Activated naive CD8-positive, alpha-beta T cell treated with anti-CD3 and anti-CD28 coated beads for 36 hours (primary cell): Measurements from ENCODE around the gene R3HDM4. TPM values are rescaled to one million over a fixed set of nuclear protein-coding genes. Genes with fewer than 3 reads are reported as not detected.

Experiments
- DNase-seq: peaks from one replicate; pipeline ENCODE4 v3.0.0; 2021
- H3K27ac Mint-ChIP-seq: one replicate; pipeline ENCODE4 v1.8.0; 2022; ENCODE audit warnings: mild to moderate bottlenecking, moderate library complexity, mixed read lengths
- H3K27me3 Mint-ChIP-seq: one replicate; pipeline ENCODE4 v1.8.0; 2022; ENCODE audit warnings: mild to moderate bottlenecking, mixed read lengths
- H3K36me3 Mint-ChIP-seq: one replicate; pipeline ENCODE4 v1.8.0; 2021; ENCODE audit warnings: mild to moderate bottlenecking, mixed read lengths
- H3K4me1 Mint-ChIP-seq: one replicate; pipeline ENCODE4 v1.8.0; 2021; ENCODE audit warnings: mixed read lengths
- H3K4me3 Mint-ChIP-seq: one replicate; pipeline ENCODE4 v1.8.0; 2022; ENCODE audit warnings: mild to moderate bottlenecking, moderate library complexity, mixed read lengths
- H3K9me3 Mint-ChIP-seq: one replicate; pipeline ENCODE4 v1.8.0; 2022; ENCODE audit warnings: mixed read lengths
- total RNA-seq, 2 experiments: library from RNA; stranded (reverse); gene quantifications; one replicate each; pipeline ENCODE4 v1.2.3, GENCODE V29; 2021

R3HDM4 gene
- total RNA-seq, 2 experiments from 2014 or later: 50.5 to 51.7 TPM

- Mint-ChIP-seq H3K4me1 (peaks cover 25% of the 10 kb centered on the region), H3K9me3 (no peaks in the 10 kb centered on the region), H3K27ac (no peak overlapping the region), H3K36me3 (peaks cover 10% of the 10 kb centered on the region), H3K4me3 (peak overlapping the region; percentile 60), H3K27me3 (peaks cover 19% of the 10 kb centered on the region)
- DNase-seq: no peak
Observed at GRCh38 chr19:939922-940321, 26.9 kb upstream of the R3HDM4 start.

DNA sequence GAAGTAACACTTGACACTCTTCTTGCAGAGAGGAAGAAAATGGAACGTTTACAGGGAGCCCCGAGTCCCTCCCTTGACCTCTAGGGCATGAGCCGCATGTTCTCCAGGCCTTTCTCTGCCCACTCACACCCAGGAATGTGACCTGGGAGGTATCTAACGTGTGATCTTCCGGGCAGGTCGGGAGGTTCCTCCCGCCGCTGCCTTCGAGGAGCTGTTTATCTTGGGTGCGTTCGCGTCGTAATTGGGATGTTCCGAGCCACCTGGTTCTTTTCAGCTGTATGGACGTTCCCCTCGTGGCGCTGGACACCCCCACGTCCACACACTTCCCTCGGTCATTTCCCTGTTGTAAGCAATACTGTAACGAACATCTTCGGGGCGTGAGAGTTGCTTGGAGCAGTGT lies 26.4 kb upstream of the R3HDM4 start:
- Mint-ChIP-seq H3K27me3 (peaks cover 19% of the 10 kb centered on the region), H3K36me3 (peaks cover 10% of the 10 kb centered on the region), H3K4me1 (peaks cover 25% of the 10 kb centered on the region), H3K9me3 (no peaks in the 10 kb centered on the region), H3K4me3 (no peak overlapping the region), H3K27ac (no peak overlapping the region)
- no peak for DNase-seq

- peaks cover 10% of the 10 kb centered on the region for H3K36me3 Mint-ChIP-seq
- no peak overlapping the region for H3K27ac Mint-ChIP-seq
- DNase-seq: no peak
- peaks cover 25% of the 10 kb centered on the region for H3K4me1 Mint-ChIP-seq
- no peaks in the 10 kb centered on the region for H3K9me3 Mint-ChIP-seq
- H3K4me3 Mint-ChIP-seq: no peak overlapping the region
- H3K27me3 Mint-ChIP-seq: peaks cover 19% of the 10 kb centered on the region
Observed at GRCh38 chr19:938233-938923, 25.4 kb upstream of the R3HDM4 start.

DNA sequence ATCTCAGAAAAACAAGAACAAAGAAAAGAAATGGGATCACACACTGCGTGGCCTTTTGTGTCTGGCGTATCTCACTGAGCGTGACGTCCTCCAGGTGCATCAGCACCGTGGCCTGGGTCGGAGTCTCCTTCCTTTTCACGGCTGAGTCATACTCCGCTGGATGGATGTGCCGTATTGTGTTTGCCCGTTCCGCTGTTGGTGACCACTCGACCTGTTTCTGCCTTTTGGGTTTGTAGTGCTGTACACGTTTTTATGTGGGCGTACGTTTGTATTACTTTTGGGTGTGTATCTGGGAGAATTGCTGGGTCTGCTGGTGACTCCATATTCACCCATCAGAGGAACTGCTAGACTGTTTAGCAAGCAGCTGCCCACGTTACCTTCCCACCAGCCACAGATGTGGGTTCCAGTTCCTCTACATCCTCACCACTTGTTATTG lies 24.3 kb upstream of the R3HDM4 start:
- no peak overlapping the region for H3K4me3 Mint-ChIP-seq
- peaks cover 31% of the 10 kb centered on the region for H3K4me1 Mint-ChIP-seq
- DNase-seq: peak; percentile 55
- H3K9me3 Mint-ChIP-seq: no peaks in the 10 kb centered on the region
- peaks cover 10% of the 10 kb centered on the region for H3K36me3 Mint-ChIP-seq
- H3K27me3 Mint-ChIP-seq: peaks cover 22% of the 10 kb centered on the region
- no peak overlapping the region for H3K27ac Mint-ChIP-seq

GRCh38 chr19:936175-936546 lies 23.1 kb upstream of the R3HDM4 start:
- DNase-seq: no peak
- no peak overlapping the region for H3K4me3 Mint-ChIP-seq
- H3K27ac Mint-ChIP-seq: no peak overlapping the region
- peaks cover 25% of the 10 kb centered on the region for H3K27me3 Mint-ChIP-seq
- peaks cover 29% of the 10 kb centered on the region for H3K4me1 Mint-ChIP-seq
- H3K9me3 Mint-ChIP-seq: no peaks in the 10 kb centered on the region
- H3K36me3 Mint-ChIP-seq: peaks cover 6% of the 10 kb centered on the region

- Mint-ChIP-seq H3K4me1 (peaks cover 23% of the 10 kb centered on the region), H3K4me3 (no peak overlapping the region), H3K9me3 (no peaks in the 10 kb centered on the region), H3K27ac (no peak overlapping the region), H3K27me3 (peaks cover 19% of the 10 kb centered on the region), H3K36me3 (peaks cover 6% of the 10 kb centered on the region)
- DNase-seq: no peak
Observed at GRCh38 chr19:934865-935479, 22.0 kb upstream of the R3HDM4 start.

DNA sequence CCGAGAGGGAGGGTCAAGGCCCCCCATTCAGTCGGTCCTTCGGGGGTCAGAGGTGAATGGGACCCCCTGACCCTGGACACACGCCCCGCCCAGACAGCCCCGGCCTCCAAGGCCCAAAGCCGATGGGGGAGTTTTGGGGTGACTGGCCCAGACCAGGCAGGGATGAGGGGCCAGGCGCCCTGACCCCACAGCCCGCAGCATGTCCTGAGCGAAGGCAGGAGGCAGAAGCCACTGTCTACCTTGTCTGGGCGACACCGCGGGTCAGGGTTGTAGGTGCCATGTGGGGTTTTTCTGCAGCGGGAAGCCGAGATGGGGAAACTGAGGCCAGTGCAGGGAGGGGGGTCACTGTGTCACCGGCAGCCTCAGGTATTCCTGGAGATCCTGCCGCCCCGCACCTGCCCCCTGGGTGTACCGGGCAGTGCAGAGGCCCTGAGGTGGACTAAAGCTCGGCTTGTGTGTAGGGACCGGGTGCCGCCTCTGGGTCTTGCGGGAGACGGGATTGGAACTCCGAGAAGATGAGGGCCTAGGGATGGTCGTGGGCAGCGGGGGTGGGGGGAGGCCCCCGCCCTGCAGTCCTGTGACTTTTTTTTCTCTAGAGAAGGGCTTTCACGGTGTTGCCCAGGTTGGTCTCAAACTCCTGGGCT lies 21.3 kb upstream of the R3HDM4 start:
- Mint-ChIP-seq H3K27me3 (peaks cover 13% of the 10 kb centered on the region), H3K9me3 (no peaks in the 10 kb centered on the region), H3K27ac (no peak overlapping the region), H3K4me3 (no peak overlapping the region), H3K36me3 (peaks cover 2% of the 10 kb centered on the region), H3K4me1 (peaks cover 22% of the 10 kb centered on the region)
- no peak for DNase-seq

GRCh38 chr19:933553-933882 lies 20.5 kb upstream of the R3HDM4 start:
- DNase-seq: no peak
- Mint-ChIP-seq H3K4me1 (peaks cover 22% of the 10 kb centered on the region), H3K36me3 (peaks cover 2% of the 10 kb centered on the region), H3K4me3 (no peak overlapping the region), H3K9me3 (no peaks in the 10 kb centered on the region), H3K27ac (no peak overlapping the region), H3K27me3 (peaks cover 13% of the 10 kb centered on the region)

- peaks cover 13% of the 10 kb centered on the region for H3K27me3 Mint-ChIP-seq
- H3K36me3 Mint-ChIP-seq: peaks cover 2% of the 10 kb centered on the region
- no peaks in the 10 kb centered on the region for H3K9me3 Mint-ChIP-seq
- H3K27ac Mint-ChIP-seq: peak overlapping the region; percentile 47
- DNase-seq: peak; percentile 38
- peak overlapping the region; percentile 54 for H3K4me3 Mint-ChIP-seq
- H3K4me1 Mint-ChIP-seq: peaks cover 19% of the 10 kb centered on the region
Observed at GRCh38 chr19:932648-933552, 19.9 kb upstream of the R3HDM4 start.

GRCh38 chr19:931860-932647 lies 19.0 kb upstream of the R3HDM4 start:
- Mint-ChIP-seq H3K9me3 (no peaks in the 10 kb centered on the region), H3K36me3 (peaks cover 2% of the 10 kb centered on the region), H3K4me3 (no peak overlapping the region), H3K27ac (no peak overlapping the region), H3K4me1 (peaks cover 13% of the 10 kb centered on the region), H3K27me3 (peaks cover 13% of the 10 kb centered on the region)
- no peak for DNase-seq

GRCh38 chr19:929891-930258 lies 16.9 kb upstream of the R3HDM4 start:
- Mint-ChIP-seq H3K27ac (no peak overlapping the region), H3K4me1 (peaks cover 9% of the 10 kb centered on the region), H3K4me3 (no peak overlapping the region), H3K36me3 (no peaks in the 10 kb centered on the region), H3K9me3 (no peaks in the 10 kb centered on the region), H3K27me3 (peaks cover 10% of the 10 kb centered on the region)
- DNase-seq: no peak

GRCh38 chr19:929203-929890 lies 16.3 kb upstream of the R3HDM4 start:
- Mint-ChIP-seq H3K36me3 (no peaks in the 10 kb centered on the region), H3K4me1 (peaks cover 10% of the 10 kb centered on the region), H3K27me3 (peaks cover 10% of the 10 kb centered on the region), H3K4me3 (no peak overlapping the region), H3K27ac (no peak overlapping the region), H3K9me3 (no peaks in the 10 kb centered on the region)
- no peak for DNase-seq

GRCh38 chr19:928471-929202 lies 15.6 kb upstream of the R3HDM4 start:
- H3K27ac Mint-ChIP-seq: no peak overlapping the region
- DNase-seq: no peak
- peaks cover 10% of the 10 kb centered on the region for H3K27me3 Mint-ChIP-seq

More at GRCh38 chr19:928471-929202, 15.6 kb upstream of the R3HDM4 start:
- Mint-ChIP-seq H3K4me3 (no peak overlapping the region), H3K4me1 (peaks cover 10% of the 10 kb centered on the region), H3K36me3 (no peaks in the 10 kb centered on the region), H3K9me3 (no peaks in the 10 kb centered on the region)
